GM19193 (cell line): ENCODE data around the gene LRRN4CL.

Experiments used
- POLR2A ChIP-seq: IDR thresholded peaks from 4 replicates; pipeline ENCODE4 v1.6.1; 2011; ENCODE audit not compliant: insufficient read depth, insufficient read length; ENCODE audit errors: extremely low read depth

Gene LRRN4CL

DNA sequence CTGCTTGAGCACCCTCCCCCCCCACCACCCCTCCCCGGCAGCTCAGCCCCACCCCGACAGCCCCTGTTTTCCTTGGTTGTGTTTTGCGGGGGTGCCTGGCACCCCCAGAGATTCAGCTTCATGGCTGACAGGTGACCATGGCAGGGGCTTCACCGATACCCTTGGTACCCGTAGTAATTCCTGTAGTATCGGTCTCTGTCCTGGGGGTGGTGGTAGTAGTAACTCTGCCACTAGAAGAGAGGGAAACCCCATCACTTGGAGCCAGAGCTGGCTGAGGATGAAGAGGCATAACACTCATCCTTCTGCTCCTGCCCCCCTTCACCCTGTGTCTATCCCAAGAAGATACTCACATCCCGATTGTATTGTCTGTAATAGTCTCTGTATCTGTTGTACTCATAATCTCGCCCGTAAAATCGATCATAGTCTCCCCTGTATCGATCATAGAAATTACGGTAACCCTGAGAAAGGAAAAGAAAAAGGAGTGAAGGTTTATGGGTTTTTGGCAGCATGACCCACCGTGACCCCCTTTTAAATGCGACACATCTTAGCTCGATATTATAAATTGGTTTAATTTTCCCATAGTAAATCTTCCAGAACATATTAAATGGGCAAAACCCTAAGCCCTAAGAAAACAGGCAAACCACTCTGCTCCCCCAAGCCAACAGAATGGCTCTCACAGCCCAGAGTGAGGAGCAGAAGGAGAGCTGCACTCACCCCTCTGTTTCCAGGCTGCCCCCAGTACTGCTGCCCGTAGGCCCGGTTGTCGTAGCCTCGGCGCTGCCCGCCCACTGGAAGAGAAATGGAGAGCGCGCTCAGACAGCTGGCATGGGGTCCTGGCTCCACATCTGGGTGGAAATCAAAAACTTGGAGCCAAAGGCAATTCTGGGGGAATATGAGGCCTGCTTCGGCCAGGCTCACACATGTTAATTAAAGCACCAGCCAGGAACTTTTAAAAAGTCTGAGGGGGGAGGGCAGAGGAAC is 26.1 kb upstream of the LRRN4CL start:
- TF ChIP-seq POLR2A = no peak

DNA sequence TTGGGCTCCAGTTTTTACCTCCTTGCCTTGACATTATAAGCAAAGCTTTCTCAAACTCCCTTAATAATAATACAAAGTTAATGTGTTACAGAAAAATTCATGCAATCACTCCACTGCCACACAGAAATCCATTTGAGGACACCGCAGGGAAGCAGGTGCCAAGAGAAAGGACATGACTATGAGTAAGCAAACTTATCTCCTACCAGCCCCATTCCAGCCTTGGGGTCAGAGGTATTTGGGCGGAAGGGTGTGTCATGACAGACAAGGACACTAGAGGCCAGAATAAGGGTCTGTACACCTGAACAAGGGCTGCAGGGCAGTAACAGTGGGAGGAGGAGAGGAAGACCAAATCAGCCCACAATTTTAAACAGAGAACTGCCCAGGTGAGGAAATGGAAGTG is 24.0 kb upstream of the LRRN4CL start:
- no peak for TF ChIP-seq POLR2A

DNA sequence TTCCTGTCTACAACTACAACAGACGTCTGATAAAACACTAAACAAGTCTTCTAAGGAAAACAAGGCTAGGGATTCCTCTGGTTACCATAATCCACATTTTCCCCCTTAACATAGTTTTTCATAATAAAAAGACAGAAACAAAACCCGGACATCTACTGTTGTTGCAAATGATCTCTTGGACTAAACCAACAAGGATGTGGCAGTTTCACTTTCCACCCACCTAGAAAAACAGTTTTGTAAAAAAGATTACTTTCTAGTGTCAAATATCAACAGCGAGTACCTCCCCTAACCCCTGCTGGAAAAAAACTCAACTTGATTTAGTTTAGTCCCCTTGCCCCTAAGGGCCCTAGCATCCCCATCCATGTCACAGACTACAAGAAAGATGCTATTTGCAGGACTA is 23.5 kb upstream of the LRRN4CL start:
- TF ChIP-seq POLR2A = no peak

DNA sequence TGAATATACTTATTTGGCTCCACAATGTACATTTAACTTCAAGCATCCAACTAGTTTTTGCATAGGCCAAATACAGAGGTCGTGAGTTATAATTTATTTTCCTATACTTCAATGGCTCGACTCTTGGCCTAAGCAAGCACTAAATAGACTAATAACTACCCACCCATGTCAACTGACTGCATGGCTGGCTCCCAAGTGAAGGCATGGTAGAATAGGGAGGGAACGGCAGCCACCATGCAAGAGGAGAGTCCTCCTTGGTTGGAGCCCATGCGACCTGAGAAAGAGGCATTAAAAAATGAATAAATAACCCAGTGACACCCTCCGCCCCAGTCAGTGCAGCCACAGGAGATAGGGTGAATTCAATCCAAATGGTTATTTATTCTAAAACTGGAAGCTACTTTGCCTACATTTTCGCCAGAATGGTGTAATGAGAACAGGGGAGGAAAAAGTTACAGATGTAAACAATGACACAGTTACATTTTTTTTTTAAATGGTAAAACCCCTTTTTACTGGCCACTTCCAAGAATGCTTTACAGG is 23.0 kb upstream of the LRRN4CL start:
- TF ChIP-seq POLR2A = no peak

DNA sequence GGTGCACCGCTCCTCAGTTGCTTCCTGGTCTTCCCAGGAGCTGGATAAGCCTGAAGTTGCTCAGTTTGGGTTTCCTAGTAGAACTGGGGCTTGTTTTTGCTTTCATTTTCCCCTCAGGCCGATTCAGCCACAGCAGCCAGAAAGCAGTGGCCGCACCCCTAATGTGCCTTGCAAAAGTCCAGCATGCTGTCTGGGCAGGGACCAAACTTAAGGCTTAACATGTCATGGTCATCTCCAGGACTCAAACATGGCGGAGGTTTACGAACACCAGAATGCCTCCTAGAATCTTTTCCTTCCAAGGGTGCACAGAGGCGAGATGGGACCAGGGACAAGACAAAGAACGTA is 20.6 kb upstream of the LRRN4CL start:
- TF ChIP-seq POLR2A = no peak

DNA sequence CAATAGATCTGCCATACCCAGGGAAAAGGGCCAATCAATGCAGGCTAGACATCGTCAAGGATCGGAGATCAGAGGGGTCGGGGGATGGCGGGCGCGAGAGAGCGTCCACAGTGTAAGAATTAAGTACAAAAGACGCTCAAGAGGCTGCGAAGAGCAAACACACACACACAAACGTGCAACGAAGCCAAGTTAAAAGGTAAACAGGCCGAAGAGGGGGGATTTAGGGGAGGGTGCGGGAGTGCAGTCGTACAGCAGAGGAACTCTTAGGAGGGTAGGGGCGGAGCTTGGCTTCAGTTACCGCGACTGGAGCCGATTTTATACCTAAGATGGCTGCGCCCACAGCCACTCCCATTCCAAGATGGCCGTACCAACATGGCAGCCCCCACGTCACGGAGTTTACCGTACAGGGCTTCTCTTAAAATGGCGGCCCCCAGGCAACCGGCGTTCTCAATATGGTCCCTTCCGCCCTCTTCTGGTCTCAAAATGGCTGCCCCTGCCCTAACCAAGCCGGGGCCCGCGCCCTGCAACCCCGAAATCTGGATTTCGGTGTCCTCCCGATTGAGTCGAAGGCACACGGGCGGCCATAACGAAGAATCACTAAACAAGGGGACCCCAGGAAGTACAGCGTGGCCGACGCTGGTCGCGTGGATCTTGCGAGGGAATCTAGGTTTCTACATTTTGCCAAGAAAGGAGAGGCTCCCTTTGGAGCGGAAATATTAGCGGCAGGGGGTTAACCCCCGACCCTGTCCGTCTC is 20.1 kb upstream of the LRRN4CL start:
- peak; percentile 80 for TF ChIP-seq POLR2A

DNA sequence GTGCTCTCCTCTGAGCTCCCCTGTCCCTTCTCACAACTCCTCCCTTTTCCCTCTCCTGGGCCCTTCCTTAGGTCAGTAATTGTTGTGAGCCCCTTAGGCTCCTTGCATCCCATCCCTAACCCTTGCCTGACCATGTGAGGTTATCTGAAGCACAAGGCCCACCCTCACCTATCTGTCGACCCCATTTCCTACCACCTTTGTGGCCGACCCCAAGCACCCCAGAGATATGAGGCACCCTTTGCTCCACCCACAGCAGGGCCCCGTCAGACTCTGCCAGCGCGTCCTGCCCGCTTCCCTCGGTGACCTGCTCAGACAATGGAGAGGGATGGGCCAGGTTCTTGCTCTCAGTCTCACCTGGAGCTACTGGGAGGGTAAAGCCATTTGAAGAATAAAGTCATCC is 19.5 kb upstream of the LRRN4CL start:
- TF ChIP-seq POLR2A = no peak

DNA sequence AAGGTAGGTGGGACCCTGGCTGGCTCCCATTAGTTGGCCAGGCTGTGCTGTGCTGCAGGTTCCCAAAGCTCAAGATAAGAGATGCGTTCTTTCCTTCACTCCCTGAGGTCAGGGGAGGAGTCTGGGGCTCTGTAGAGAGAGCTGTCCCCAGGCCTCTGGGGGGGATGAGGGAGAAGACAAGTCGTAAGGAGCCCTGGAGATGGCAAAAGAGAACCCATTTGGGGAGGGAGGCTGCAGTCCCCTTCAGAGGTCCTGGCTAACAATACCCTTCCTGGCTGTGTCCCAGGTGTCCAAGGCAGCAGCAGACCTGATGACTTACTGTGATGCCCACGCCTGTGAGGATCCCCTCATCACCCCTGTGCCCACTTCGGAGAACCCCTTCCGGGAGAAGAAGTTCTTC is 19.1 kb upstream of the LRRN4CL start:
- TF ChIP-seq POLR2A = no peak

DNA sequence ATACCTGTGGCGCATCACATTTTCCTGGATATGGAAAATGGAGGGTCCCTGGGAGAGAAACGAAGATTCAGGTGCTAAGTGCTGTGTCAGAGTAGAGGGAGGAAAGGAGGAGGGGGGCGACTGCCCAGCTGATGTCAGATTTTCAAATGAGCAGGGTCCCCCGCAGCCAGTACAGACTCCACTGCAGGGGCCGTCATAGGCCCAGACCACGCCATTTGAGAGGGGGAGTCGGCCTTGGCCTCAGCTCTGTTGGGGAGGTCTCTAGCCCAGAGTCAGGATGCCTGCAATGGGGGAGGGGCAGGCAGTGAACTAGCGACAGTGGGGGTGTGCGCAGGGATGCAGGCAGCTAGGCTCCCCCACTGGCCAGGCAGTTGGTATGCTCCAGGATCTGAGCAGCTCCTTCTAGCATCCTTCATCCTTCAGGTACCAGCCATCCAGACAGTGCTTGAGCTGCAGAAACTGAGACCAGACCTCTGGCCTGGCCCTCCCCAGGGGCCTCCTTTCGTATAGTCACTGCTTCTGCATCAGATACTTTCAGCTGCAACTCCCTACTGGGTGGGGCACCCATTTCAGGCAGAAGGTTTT is 18.0 kb upstream of the LRRN4CL start, which contains the start of the genes BSCL2 and GNG3:
Gene BSCL2 (minus strand): TSS at position 148 of the 585 bp plus-strand sequence. CDS start 229 bp downstream, outside the sequence.
Gene GNG3 (plus strand): TSS at position 400 of the 585 bp plus-strand sequence. CDS start 620 bp downstream, outside the sequence.
- TF ChIP-seq POLR2A = no peak

DNA sequence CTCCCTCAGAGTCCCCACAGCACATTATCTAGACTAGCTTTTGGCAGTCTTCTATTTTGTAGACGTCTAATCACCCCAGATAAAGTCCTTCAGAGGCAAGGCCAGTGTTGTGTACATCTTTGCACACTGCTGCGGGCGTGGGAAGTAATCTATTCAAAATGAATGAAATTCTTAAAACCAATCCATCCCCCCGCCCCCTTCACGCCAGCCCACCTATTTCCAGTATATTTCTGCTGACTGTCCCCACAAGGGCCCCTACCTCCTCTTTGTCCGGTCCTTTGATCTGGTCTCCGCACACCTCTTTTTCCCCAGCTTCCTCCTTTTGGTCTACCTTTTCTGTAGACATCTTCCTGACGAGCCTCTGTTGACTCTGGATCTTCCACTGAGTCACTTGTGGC is 17.5 kb upstream of the LRRN4CL start:
- no peak for TF ChIP-seq POLR2A

DNA sequence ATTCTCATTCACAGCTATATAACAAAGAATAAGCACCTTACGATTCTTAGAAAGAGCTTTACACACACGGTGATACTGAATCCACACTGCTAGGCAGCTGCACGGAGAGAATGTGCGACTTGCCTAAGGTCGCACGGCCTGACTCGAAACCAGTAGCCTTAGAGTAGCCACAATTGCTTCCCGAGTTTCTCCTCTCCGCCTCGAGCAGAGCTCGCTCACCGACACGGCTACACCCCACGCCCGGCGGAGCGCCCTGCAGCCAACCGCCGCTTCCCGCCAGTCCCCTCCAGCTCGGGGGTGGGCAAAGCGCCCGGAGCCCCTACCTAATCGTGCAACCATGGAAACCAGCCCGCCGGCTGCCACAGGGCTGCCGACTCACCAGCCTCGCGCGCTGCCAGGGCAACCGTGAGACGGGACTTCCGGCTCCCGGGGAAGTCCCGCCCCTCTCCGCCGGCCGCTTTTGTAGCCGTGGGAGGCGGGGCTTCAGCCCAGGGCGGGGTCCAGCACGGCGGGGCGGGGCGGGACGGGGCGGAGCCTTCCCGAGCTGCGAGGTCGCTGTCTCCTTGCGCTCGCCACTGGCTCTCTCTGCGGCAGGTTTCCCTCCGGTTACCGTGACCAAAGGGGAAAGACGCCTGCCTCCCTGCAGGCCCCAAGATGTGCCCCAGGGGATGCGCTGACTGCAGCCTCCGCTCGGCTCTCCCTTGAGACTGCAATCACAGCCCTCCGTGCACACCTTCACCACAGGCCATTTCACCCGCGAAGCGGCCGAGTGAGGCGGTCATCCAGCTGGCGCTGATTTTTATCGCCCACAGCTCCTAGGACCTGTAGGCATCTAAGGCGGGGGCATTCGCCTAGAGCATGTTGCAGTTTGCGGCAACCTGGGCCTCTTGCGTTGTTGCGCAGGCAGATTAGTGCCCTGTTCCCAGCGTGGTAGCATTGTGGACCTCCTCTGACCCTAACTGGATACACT is 16.8 kb upstream of the LRRN4CL start:
- peak; percentile 65 for TF ChIP-seq POLR2A

DNA sequence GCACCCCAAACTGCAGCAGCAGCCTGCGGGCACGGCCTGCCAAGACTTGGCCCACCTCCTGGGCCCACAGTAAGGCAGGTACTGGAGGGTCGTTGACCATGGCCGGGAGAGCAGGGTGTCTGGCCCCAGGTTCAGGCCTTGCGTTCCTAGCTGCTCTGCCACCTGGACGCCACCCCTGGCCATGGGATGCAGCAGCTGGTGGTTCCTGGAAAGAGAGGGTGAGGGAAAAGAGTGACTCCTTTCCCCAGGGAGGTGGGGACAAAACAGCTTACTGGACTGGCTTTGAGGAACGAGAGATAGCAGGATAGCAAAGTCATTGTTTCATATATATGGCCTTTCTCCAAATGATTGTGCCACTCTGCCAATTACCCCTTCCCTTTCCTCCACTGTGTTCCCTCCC is 16.1 kb upstream of the LRRN4CL start:
- no peak for TF ChIP-seq POLR2A

DNA sequence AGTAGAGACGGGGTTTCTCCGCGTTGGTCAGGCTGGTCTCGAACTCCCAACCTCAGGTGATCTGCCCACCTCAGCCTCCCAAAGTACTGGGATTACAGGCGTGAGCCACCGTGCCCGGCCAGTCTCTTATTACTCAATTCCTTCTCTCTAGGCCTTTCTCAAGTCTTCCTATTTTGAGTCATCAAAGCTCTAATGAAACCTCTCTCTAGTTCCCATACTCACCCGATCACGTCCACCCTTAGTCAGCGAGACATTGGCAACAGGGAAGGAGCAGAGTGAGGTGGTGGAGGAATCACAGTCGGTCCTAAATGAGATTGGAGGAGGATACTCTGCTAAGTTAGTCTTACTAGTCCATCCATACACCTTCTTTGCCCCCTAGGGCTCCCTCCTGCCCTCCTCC is 12.9 kb upstream of the LRRN4CL start:
- TF ChIP-seq POLR2A = no peak
